ENCODE results near the gene HRH1.

HRH1 gene

GRCh38 chr3:11282250-11283138 lies 128.2 kb downstream of the HRH1 start:
- no peak for DNase-seq (ENCODE audit: low read depth)

- DNase-seq (ENCODE audit: low read depth), result no peak
Measured at GRCh38 chr3:11283139-11283475, 128.8 kb downstream of the HRH1 start.

- no peak for DNase-seq (ENCODE audit: low read depth)
Measured at GRCh38 chr3:11284011-11284410, 129.7 kb downstream of the HRH1 start.

- no peak for DNase-seq (ENCODE audit: low read depth)
Measured at GRCh38 chr3:11285471-11285870, 131.2 kb downstream of the HRH1 start.

GRCh38 chr3:11287404-11287803 lies 133.1 kb downstream of the HRH1 start:
- no peak for DNase-seq (ENCODE audit: low read depth)

- DNase-seq (ENCODE audit: low read depth), result no peak
Measured at GRCh38 chr3:11288021-11288491, 133.8 kb downstream of the HRH1 start.

GRCh38 chr3:11288786-11289637 lies 134.7 kb downstream of the HRH1 start:
- DNase-seq (ENCODE audit: low read depth), result no peak

GRCh38 chr3:11289864-11290263 lies 135.6 kb downstream of the HRH1 start:
- DNase-seq (ENCODE audit: low read depth), result no peak

- DNase-seq (ENCODE audit: low read depth), result no peak
Measured at GRCh38 chr3:11290743-11291680, 136.7 kb downstream of the HRH1 start.

GRCh38 chr3:11291808-11292207 lies 137.5 kb downstream of the HRH1 start:
- no peak for DNase-seq (ENCODE audit: low read depth)

GRCh38 chr3:11297126-11297525 lies 142.8 kb downstream of the HRH1 start:
- DNase-seq (ENCODE audit: low read depth), result no peak

GRCh38 chr3:11300970-11301369 lies 146.7 kb downstream of the HRH1 start:
- DNase-seq (ENCODE audit: low read depth), result no peak

- no peak for DNase-seq (ENCODE audit: low read depth)
Measured at GRCh38 chr3:11302444-11302843, 148.2 kb downstream of the HRH1 start.

- DNase-seq (ENCODE audit: low read depth), result no peak
Measured at GRCh38 chr3:11304175-11304574, 149.9 kb downstream of the HRH1 start.

GRCh38 chr3:11305509-11305908 lies 151.2 kb downstream of the HRH1 start:
- no peak for DNase-seq (ENCODE audit: low read depth)

GRCh38 chr3:11306817-11307589 lies 152.7 kb downstream of the HRH1 start:
- no peak for DNase-seq (ENCODE audit: low read depth)

GRCh38 chr3:11307830-11308432 lies 153.6 kb downstream of the HRH1 start:
- DNase-seq (ENCODE audit: low read depth), result no peak

- no peak for DNase-seq (ENCODE audit: low read depth)
Measured at GRCh38 chr3:11310258-11310657, 156.0 kb downstream of the HRH1 start.

GRCh38 chr3:11312166-11312565 lies 157.9 kb downstream of the HRH1 start:
- no peak for DNase-seq (ENCODE audit: low read depth)
